PC-3 (cell line): ENCODE results near the gene RBMX2. TPM values are rescaled to one million over a fixed set of nuclear protein-coding genes. Genes with fewer than 3 reads are reported as not detected.
"Not testable (repeated sequence)": the region's sequence is repeated elsewhere in the genome, so short reads cannot be mapped to it uniquely, and the experiment has no call there.

Experiments used
- ATAC-seq: fragments of 200-7000 bp; cut with Tn5 transposase; 2 replicates; pipeline ENCODE4 v1.9.1; 2020; ENCODE audit warnings: mild to moderate bottlenecking, moderate library complexity
- BruUV-seq: library from RNA; stranded (reverse); fragments of 400-500 nt; replicated peaks from 2 replicates; lab custom pipeline; 2021; lab: Mats Ljungman, UMichigan
- CTCF ChIA-PET: fragments of 300-600 bp; sonication (Branson Sonifier 250); formaldehyde crosslinking; loops from one replicate; lab custom pipeline; 2022; ENCODE audit warnings: antibody characterized with exemption; lab: Charles Lee
- POLR2A ChIA-PET: fragments of 300-600 bp; sonication (Branson Sonifier 250); formaldehyde crosslinking; loops from one replicate; lab custom pipeline; 2022; ENCODE audit warnings: antibody characterized with exemption; ENCODE audit not compliant: unreplicated experiment; lab: Charles Lee
- DNase-seq: peaks from one replicate; pipeline ENCODE4 v3.0.0-alpha.2; 2015
- H2AFZ ChIP-seq: fragments of 300-600 bp; sonication (generic); 2 replicates; pipeline ENCODE4 v1.6.0; 2016; ENCODE audit warnings: antibody characterized with exemption, low read length
- H3F3A ChIP-seq: fragments of 300-600 bp; sonication (generic); one replicate; pipeline ENCODE4 v1.6.0; 2017; ENCODE audit warnings: antibody characterized with exemption, low read length, control low read depth, mild to moderate bottlenecking; ENCODE audit not compliant: unreplicated experiment
- H3K27ac ChIP-seq: fragments of 300-600 bp; sonication (generic); 2 replicates; pipeline ENCODE4 v1.5.1; 2016; ENCODE audit warnings: mild to moderate bottlenecking, low read length
- H3K27me3 ChIP-seq: fragments of 300-600 bp; sonication (generic); 2 replicates; pipeline ENCODE4 v1.6.1; 2016; ENCODE audit warnings: low read length, mixed read lengths
- H3K36me3 ChIP-seq: fragments of 300-600 bp; sonication (generic); 2 replicates; pipeline ENCODE4 v1.6.1; 2016; ENCODE audit warnings: low read depth, mixed run types, low read length, mixed read lengths
- H3K4me1 ChIP-seq: fragments of 300-600 bp; sonication (generic); 2 replicates; pipeline ENCODE4 v1.5.1; 2016; ENCODE audit warnings: low read length; ENCODE audit not compliant: insufficient read depth
- H3K4me2 ChIP-seq: fragments of 300-600 bp; sonication (generic); 2 replicates; pipeline ENCODE4 v1.6.0; 2016; ENCODE audit warnings: low read length
- H3K4me3 ChIP-seq: fragments of 300-600 bp; sonication (generic); 2 replicates; pipeline ENCODE4 v1.5.1; 2016; ENCODE audit warnings: mild to moderate bottlenecking, low read length, mixed read lengths
- H3K79me2 ChIP-seq: fragments of 300-600 bp; sonication (generic); 2 replicates; pipeline ENCODE4 v1.6.1; 2017; ENCODE audit warnings: low read length, mixed read lengths
- H3K9ac ChIP-seq: fragments of 300-600 bp; sonication (generic); 2 replicates; pipeline ENCODE4 v1.6.0; 2016; ENCODE audit warnings: mild to moderate bottlenecking, low read length
- H3K9me2 ChIP-seq: fragments of 300-600 bp; sonication (generic); replicated peaks from 2 replicates; pipeline ENCODE4 v1.6.1; 2016; ENCODE audit warnings: mixed run types, low read length, mixed read lengths
- H3K9me3 ChIP-seq: fragments of 300-600 bp; sonication (generic); 2 replicates; pipeline ENCODE4 v1.6.1; 2016; ENCODE audit warnings: low read length, mixed read lengths
- H4K20me1 ChIP-seq: fragments of 300-600 bp; sonication (generic); 2 replicates; pipeline ENCODE4 v1.6.1; 2016; ENCODE audit warnings: low read length, mixed read lengths
- CTCF ChIP-seq: fragments of 300-600 bp; sonication (generic); conservative IDR thresholded peaks from 2 replicates; pipeline ENCODE4 v1.5.1; 2017; ENCODE audit warnings: antibody characterized with exemption, low read depth, mild to moderate bottlenecking, low read length
- EZH2 ChIP-seq: fragments of 300-600 bp; sonication (generic); IDR thresholded peaks from one replicate; pipeline ENCODE4 v1.6.1; 2017; ENCODE audit warnings: antibody characterized with exemption, mild to moderate bottlenecking, low read length; ENCODE audit not compliant: unreplicated experiment
- EZH2phosphoT487 ChIP-seq: fragments of 300-600 bp; sonication (generic); IDR thresholded peaks from 2 replicates; pipeline ENCODE4 v1.6.1; 2018; ENCODE audit warnings: mild to moderate bottlenecking, antibody characterized with exemption, low read length, borderline replicate concordance
- intact Hi-C: fragments of 100-400 bp; cut with micrococcal nuclease; formaldehyde crosslinking; loops from 2 replicates; pipeline ENCODE4 v1.9.0; 2023
- total RNA-seq: library from RNA; depleted of rRNA; stranded (reverse); fragments of >200 nt; gene quantifications from 2 replicates; pipeline ENCODE4 v1.2.3, GENCODE V29; 2014

The RBMX2 gene
- total RNA-seq, 1 experiment from 2014 or later, result 31.6 TPM

- Histone ChIP-seq H3K9me2 (no peaks in the 10 kb centered on the region), H3K9me3 (no peaks in the 10 kb centered on the region), H3K79me2 (no peaks in the 10 kb centered on the region), H3K9ac (no peak overlapping the region), H2AFZ (no peak overlapping the region), H3K4me1 (no peaks in the 10 kb centered on the region), H3K4me3 (no peak overlapping the region), H3K36me3 (no peaks in the 10 kb centered on the region), H3K4me2 (no peak overlapping the region), H3K27ac (no peak overlapping the region), H4K20me1 (no peaks in the 10 kb centered on the region), H3F3A (no peaks in the 10 kb centered on the region), H3K27me3 (peaks cover 5% of the 10 kb centered on the region)
- BruUV-seq, result no TSS peak
- intact Hi-C loops, result no loop called here
- CTCF ChIA-PET, result no interaction called here
- no peak for DNase-seq
- no peak for ATAC-seq
- TF ChIP-seq EZH2 (no peak), EZH2phosphoT487 (no peak), CTCF (no peak)
- POLR2A ChIA-PET, result no interaction called here
These were observed 34.1 kb downstream of the RBMX2 start for GRCh38 chrX:130435937-130436336.

- H3K9ac ChIP-seq, H3K9me2 ChIP-seq, POLR2A ChIA-PET, H3F3A ChIP-seq, H3K27me3 ChIP-seq, H2AFZ ChIP-seq, H3K4me1 ChIP-seq, DNase-seq, H3K27ac ChIP-seq, H3K4me2 ChIP-seq, CTCF ChIA-PET, H4K20me1 ChIP-seq, H3K79me2 ChIP-seq, H3K36me3 ChIP-seq, H3K4me3 ChIP-seq, ATAC-seq, H3K9me3 ChIP-seq, intact Hi-C loops, BruUV-seq: not testable (repeated sequence)
These were observed 36.2 kb downstream of the RBMX2 start for GRCh38 chrX:130437996-130438395.

- BruUV-seq, result no TSS peak
- H3K4me2 ChIP-seq, result no peak overlapping the region
- CTCF ChIA-PET, result no interaction called here
These were observed 42.1 kb downstream of the RBMX2 start for GRCh38 chrX:130443875-130444274.

More at GRCh38 chrX:130443875-130444274, 42.1 kb downstream of the RBMX2 start:
- H2AFZ ChIP-seq, result no peak overlapping the region
- TF ChIP-seq EZH2 (no peak), CTCF (no peak), EZH2phosphoT487 (no peak)
- H3K36me3 ChIP-seq, result no peaks in the 10 kb centered on the region
- intact Hi-C loops, result no loop called here
- H3F3A ChIP-seq, result no peaks in the 10 kb centered on the region
- no peaks in the 10 kb centered on the region for H3K9me3 ChIP-seq
- H3K9ac ChIP-seq, result no peak overlapping the region
- ATAC-seq (no peak), DNase-seq (no peak)
- POLR2A ChIA-PET, result no interaction called here
- no peak overlapping the region for H3K27ac ChIP-seq
- no peaks in the 10 kb centered on the region for H3K4me1 ChIP-seq
- H3K9me2 ChIP-seq, result no peaks in the 10 kb centered on the region
- no peaks in the 10 kb centered on the region for H4K20me1 ChIP-seq
- H3K4me3 ChIP-seq, result no peak overlapping the region
- H3K79me2 ChIP-seq, result no peaks in the 10 kb centered on the region
- H3K27me3 ChIP-seq, result peaks cover 9% of the 10 kb centered on the region
